HG02870 (cell line): ENCODE results near the gene THOC3.
"Not testable (repeated sequence)": the region's sequence is repeated elsewhere in the genome, so short reads cannot be mapped to it uniquely, and the experiment has no call there.

Source experiments
- ATAC-seq: cut with Tn5 transposase; IDR thresholded peaks from one replicate; pipeline ENCODE4 v1.9.1; 2021; ENCODE audit warnings: mild to moderate bottlenecking, moderate library complexity; ENCODE audit not compliant: unreplicated experiment

The THOC3 gene

GRCh38 chr5:175967471-175968372 lies at the start of gene THOC3:
TSS of gene THOC3 (minus strand) at chr5:175968315. CDS start at chr5:175968208, 107 bp downstream.
- peak; percentile 97 for ATAC-seq

GRCh38 chr5:176017324-176017723 lies 49.2 kb upstream of the THOC3 start:
- ATAC-seq = not testable (repeated sequence)

GRCh38 chr5:176014360-176014759 lies 46.2 kb upstream of the THOC3 start:
- not testable (repeated sequence) for ATAC-seq

GRCh38 chr5:176011088-176011487 lies 43.0 kb upstream of the THOC3 start:
- not testable (repeated sequence) for ATAC-seq

GRCh38 chr5:176010202-176010601 lies 42.1 kb upstream of the THOC3 start:
- not testable (repeated sequence) for ATAC-seq

GRCh38 chr5:176007220-176007619 lies 39.1 kb upstream of the THOC3 start:
- not testable (repeated sequence) for ATAC-seq

GRCh38 chr5:176006819-176007218 lies 38.7 kb upstream of the THOC3 start:
- ATAC-seq = not testable (repeated sequence)

GRCh38 chr5:175997979-175998378 lies 29.9 kb upstream of the THOC3 start:
- ATAC-seq = not testable (repeated sequence)

GRCh38 chr5:175997495-175997894 lies 29.4 kb upstream of the THOC3 start:
- ATAC-seq = not testable (repeated sequence)

- not testable (repeated sequence) for ATAC-seq
Measured at GRCh38 chr5:175996791-175997190, 28.7 kb upstream of the THOC3 start.

- ATAC-seq = not testable (repeated sequence)
Measured at GRCh38 chr5:175995506-175995905, 27.4 kb upstream of the THOC3 start.

- ATAC-seq = not testable (repeated sequence)
Measured at GRCh38 chr5:175979371-175979995, 11.4 kb upstream of the THOC3 start.

- peak; percentile 33 for ATAC-seq
Measured at GRCh38 chr5:175968381-175968780, 266 bp upstream of the THOC3 start.

- not testable (repeated sequence) for ATAC-seq
Measured at GRCh38 chr5:175962329-175962728, 5.8 kb downstream of the THOC3 start.

GRCh38 chr5:175960228-175960627 lies 7.9 kb downstream of the THOC3 start:
- ATAC-seq = not testable (repeated sequence)

- ATAC-seq = not testable (repeated sequence)
Measured at GRCh38 chr5:175958515-175958914, 9.6 kb downstream of the THOC3 start.

GRCh38 chr5:175954107-175954506 lies 14.0 kb downstream of the THOC3 start:
- ATAC-seq = not testable (repeated sequence)

GRCh38 chr5:175952810-175953209 lies 15.3 kb downstream of the THOC3 start:
- ATAC-seq = not testable (repeated sequence)

- ATAC-seq = not testable (repeated sequence)
Measured at GRCh38 chr5:175951339-175951969, 16.7 kb downstream of the THOC3 start.

- not testable (repeated sequence) for ATAC-seq
Measured at GRCh38 chr5:175948329-175949108, 19.6 kb downstream of the THOC3 start.
